Neural cell (in vitro differentiated cells): ENCODE results near the gene IL18R1. TPM values are rescaled to one million over a fixed set of nuclear protein-coding genes. Genes with fewer than 3 reads are reported as not detected.

Source experiments
- H2AFZ ChIP-seq: fragments of 200-600, 300-800 bp; sonication (generic), shearing (Covaris generic); 2 replicates; pipeline ENCODE4 v1.6.0; 2014; ENCODE audit warnings: low read depth, mild to moderate bottlenecking, antibody characterized with exemption, low read length, moderate library complexity
- H3F3A ChIP-seq: fragments of 200-600 bp; shearing (Covaris generic); 2 replicates; pipeline ENCODE4 v1.6.1; 2016; ENCODE audit warnings: mild to moderate bottlenecking, moderate library complexity, mixed read lengths, antibody characterized with exemption, low read length; ENCODE audit not compliant: insufficient read depth, poor library complexity, severe bottlenecking
- H3K27ac ChIP-seq: fragments of 200-600, 300-800 bp; sonication (generic), shearing (Covaris generic); 2 replicates; pipeline ENCODE4 v1.5.1; 2014; ENCODE audit warnings: mild to moderate bottlenecking, low read length, moderate library complexity
- H3K27me3 ChIP-seq: fragments of 300-800, 200-600 bp; sonication (generic), shearing (Covaris generic); 2 replicates; pipeline ENCODE4 v1.6.0; 2014; ENCODE audit warnings: mild to moderate bottlenecking, low read depth, low read length, moderate library complexity; ENCODE audit not compliant: insufficient read depth
- H3K36me3 ChIP-seq: fragments of 300-800, 200-600 bp; sonication (generic), shearing (Covaris generic); 2 replicates; pipeline ENCODE4 v1.5.1; 2014; ENCODE audit warnings: mild to moderate bottlenecking, antibody characterized with exemption, low read length, moderate library complexity; ENCODE audit not compliant: insufficient read depth
- H3K4me2 ChIP-seq: fragments of 300-800, 200-600 bp; sonication (generic), shearing (Covaris generic); 2 replicates; pipeline ENCODE4 v1.6.0; 2014; ENCODE audit warnings: mild to moderate bottlenecking, low read length
- H3K4me3 ChIP-seq: fragments of 300-800, 200-600 bp; sonication (generic), shearing (Covaris generic); 2 replicates; pipeline ENCODE4 v1.5.1; 2014; ENCODE audit warnings: mild to moderate bottlenecking, low read length, moderate library complexity
- H3K79me2 ChIP-seq: fragments of 200-600 bp; shearing (Covaris generic); replicated peaks from 2 replicates; pipeline ENCODE4 v1.6.0; 2014; ENCODE audit warnings: mild to moderate bottlenecking, low read length, moderate library complexity; ENCODE audit not compliant: insufficient read depth
- H3K9ac ChIP-seq: fragments of 300-800, 200-600 bp; sonication (generic), shearing (Covaris generic); 2 replicates; pipeline ENCODE4 v1.6.1; 2016; ENCODE audit warnings: mild to moderate bottlenecking, low read length, mixed read lengths
- H3K9me2 ChIP-seq: fragments of 200-600 bp; shearing (Covaris generic); 2 replicates; pipeline ENCODE4 v1.6.1; 2016; ENCODE audit warnings: mild to moderate bottlenecking, low read length, mixed read lengths; ENCODE audit not compliant: insufficient read depth
- H3K9me3 ChIP-seq: fragments of 200-600, 300-800 bp; sonication (generic), shearing (Covaris generic); 2 replicates; pipeline ENCODE4 v1.6.1; 2016; ENCODE audit warnings: mild to moderate bottlenecking, mixed run types, low read length, moderate library complexity, mixed read lengths
- H4K20me1 ChIP-seq: fragments of 200-600 bp; shearing (Covaris generic); 2 replicates; pipeline ENCODE4 v1.6.1; 2016; ENCODE audit warnings: mild to moderate bottlenecking, mixed run types; ENCODE audit not compliant: insufficient read depth
- CTCF ChIP-seq: fragments of 450-650 bp; IDR thresholded peaks from 2 replicates; pipeline ENCODE4 v1.5.1; 2014; ENCODE audit warnings: antibody characterized with exemption, mild to moderate bottlenecking, moderate library complexity; ENCODE audit not compliant: poor library complexity, severe bottlenecking
- EP300 ChIP-seq: fragments of 450-650 bp; conservative IDR thresholded peaks from 2 replicates; pipeline ENCODE4 v1.6.1; 2014; ENCODE audit warnings: antibody characterized with exemption, mild to moderate bottlenecking, moderate library complexity; ENCODE audit not compliant: poor library complexity, severe bottlenecking
- EZH2 ChIP-seq: fragments of 200-600, 300-800 bp; shearing (Covaris generic), sonication (generic); IDR thresholded peaks from 2 replicates; pipeline ENCODE4 v1.6.1; 2014; ENCODE audit warnings: antibody characterized with exemption, low read length, borderline replicate concordance, mild to moderate bottlenecking; ENCODE audit not compliant: insufficient read depth, poor library complexity, severe bottlenecking
- MXI1 ChIP-seq: fragments of 450-650 bp; conservative IDR thresholded peaks from 2 replicates; pipeline ENCODE4 v1.6.1; 2014; ENCODE audit warnings: antibody characterized with exemption, mild to moderate bottlenecking; ENCODE audit not compliant: poor library complexity, severe bottlenecking
- POLR2AphosphoS5 ChIP-seq: IDR thresholded peaks from 2 replicates; pipeline ENCODE4 v1.6.1; 2012
- RAD21 ChIP-seq: fragments of 450-650 bp; conservative IDR thresholded peaks from 2 replicates; pipeline ENCODE4 v1.6.1; 2014; ENCODE audit warnings: antibody characterized with exemption, mild to moderate bottlenecking, moderate library complexity
- REST ChIP-seq: IDR thresholded peaks from 2 replicates; pipeline ENCODE4 v1.6.1; 2012; ENCODE audit warnings: borderline replicate concordance
- SMC3 ChIP-seq: fragments of 450-650 bp; conservative IDR thresholded peaks from 2 replicates; pipeline ENCODE4 v1.6.1; 2014; ENCODE audit warnings: antibody characterized with exemption, mild to moderate bottlenecking, moderate library complexity; ENCODE audit not compliant: poor library complexity
- TAF1 ChIP-seq: IDR thresholded peaks from 2 replicates; pipeline ENCODE4 v1.6.1; 2012; ENCODE audit warnings: low read depth
- polyA plus RNA-seq: library from polyadenylated mRNA; depleted of rRNA; stranded (reverse); fragments of >200 nt; gene quantifications from 2 replicates; pipeline ENCODE4 v1.2.3, GENCODE V29; 2014

The IL18R1 gene
- polyA plus RNA-seq, 1 donor from 2014 or later, result 0.09 TPM

DNA sequence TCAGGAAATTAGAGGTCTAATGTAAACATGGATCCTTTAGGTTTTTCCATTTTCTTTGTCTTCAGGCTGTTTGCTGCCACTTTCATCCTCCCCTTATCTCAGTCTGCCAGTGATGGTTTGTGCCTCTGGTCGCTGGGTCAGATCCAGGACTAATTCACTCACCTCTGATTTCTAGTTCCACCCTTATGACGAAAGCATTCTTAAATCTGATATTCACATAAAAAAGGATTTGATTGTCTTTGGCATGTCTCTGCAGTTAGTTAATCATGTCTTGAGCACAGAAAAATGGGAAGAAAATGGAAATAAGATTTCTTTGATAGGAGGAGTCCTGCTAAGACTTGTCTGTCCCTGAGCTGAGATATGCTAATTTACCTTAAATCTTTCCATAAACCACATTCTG is 39.7 kb upstream of the IL18R1 start:
- H3K79me2 ChIP-seq, result no peaks in the 10 kb centered on the region

DNA sequence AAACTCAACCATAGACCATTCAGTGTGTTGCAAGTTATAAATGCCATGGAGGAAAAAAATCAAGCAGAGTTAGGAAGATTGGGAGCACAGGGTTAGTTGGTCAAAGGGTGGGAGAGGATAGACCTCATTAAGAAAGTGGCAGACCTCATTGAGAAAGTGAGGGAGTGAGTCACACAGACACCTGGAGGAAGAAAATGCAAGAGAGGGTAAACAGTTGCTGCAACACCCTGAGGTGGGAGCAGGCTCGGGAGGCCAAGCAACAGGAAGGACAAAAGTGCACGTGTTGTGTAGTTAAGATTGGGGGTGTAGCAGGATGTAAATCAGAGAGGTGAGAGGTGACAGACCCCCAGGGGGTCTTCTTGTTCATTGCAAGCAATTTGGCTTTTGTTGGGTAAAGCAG is 37.9 kb upstream of the IL18R1 start:
- no peak overlapping the region for H3K4me3 ChIP-seq
- H4K20me1 ChIP-seq, result no peaks in the 10 kb centered on the region
- no peak overlapping the region for H2AFZ ChIP-seq
- H3K9me2 ChIP-seq, result no peaks in the 10 kb centered on the region
- H3K27ac ChIP-seq, result no peak overlapping the region
- no peaks in the 10 kb centered on the region for H3K79me2 ChIP-seq
- no peaks in the 10 kb centered on the region for H3F3A ChIP-seq
- H3K27me3 ChIP-seq, result no peaks in the 10 kb centered on the region
- no peaks in the 10 kb centered on the region for H3K36me3 ChIP-seq
- H3K9ac ChIP-seq, result no peak overlapping the region
- no peak overlapping the region for H3K4me2 ChIP-seq
- H3K9me3 ChIP-seq, result no peaks in the 10 kb centered on the region
- TF ChIP-seq MXI1 (no peak), EP300 (no peak), REST (no peak), EZH2 (no peak), RAD21 (no peak), POLR2AphosphoS5 (no peak), TAF1 (no peak), SMC3 (no peak)

More for the DNA sequence above, 39.7 kb upstream of the IL18R1 start:
- TF ChIP-seq EP300 (no peak), MXI1 (no peak), SMC3 (no peak), RAD21 (no peak), EZH2 (no peak), TAF1 (no peak), POLR2AphosphoS5 (no peak), CTCF (no peak), REST (no peak)
- Histone ChIP-seq H3K9me3 (no peaks in the 10 kb centered on the region), H3K27ac (no peak overlapping the region), H4K20me1 (no peaks in the 10 kb centered on the region), H3K4me3 (no peak overlapping the region), H3K4me2 (no peak overlapping the region), H3K27me3 (no peaks in the 10 kb centered on the region), H3K9me2 (no peaks in the 10 kb centered on the region), H2AFZ (no peak overlapping the region), H3K36me3 (no peaks in the 10 kb centered on the region), H3K9ac (no peak overlapping the region), H3F3A (no peaks in the 10 kb centered on the region)
